GM19035 (cell line): Measurements from ENCODE around the gene GSG1L.

Source experiments
- ATAC-seq: cut with Tn5 transposase; IDR thresholded peaks from one replicate; pipeline ENCODE4 v1.9.1; 2021; ENCODE audit not compliant: unreplicated experiment

Gene GSG1L

DNA sequence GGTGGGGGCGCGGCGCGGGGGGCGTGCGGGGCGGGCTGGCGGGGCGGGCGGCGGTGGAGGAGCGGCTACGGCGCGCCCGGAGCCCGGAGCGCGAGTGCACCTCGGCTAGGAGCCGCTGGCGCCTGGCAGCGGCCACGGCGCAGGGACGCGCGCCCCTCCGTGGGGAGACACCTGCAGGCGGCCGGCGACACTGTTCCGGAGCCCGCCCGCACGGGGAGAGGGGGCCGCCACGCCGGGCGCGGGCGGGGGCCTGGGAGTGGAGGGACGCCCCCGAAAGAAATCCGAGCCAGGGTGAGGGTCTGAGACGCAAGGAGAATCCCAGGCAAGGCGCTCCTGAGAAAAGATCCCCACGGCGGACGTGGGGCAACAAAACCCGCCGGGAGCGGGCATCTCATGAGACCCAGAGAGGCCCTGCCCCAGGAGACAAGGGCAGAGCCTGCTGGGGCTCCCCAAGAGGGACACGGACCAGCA is at the start of gene GSG1L:
Gene GSG1L (minus strand): TSS at position 124 of the 471 bp plus-strand sequence. CDS start 290 bp downstream, outside the sequence.
- no peak for ATAC-seq

DNA sequence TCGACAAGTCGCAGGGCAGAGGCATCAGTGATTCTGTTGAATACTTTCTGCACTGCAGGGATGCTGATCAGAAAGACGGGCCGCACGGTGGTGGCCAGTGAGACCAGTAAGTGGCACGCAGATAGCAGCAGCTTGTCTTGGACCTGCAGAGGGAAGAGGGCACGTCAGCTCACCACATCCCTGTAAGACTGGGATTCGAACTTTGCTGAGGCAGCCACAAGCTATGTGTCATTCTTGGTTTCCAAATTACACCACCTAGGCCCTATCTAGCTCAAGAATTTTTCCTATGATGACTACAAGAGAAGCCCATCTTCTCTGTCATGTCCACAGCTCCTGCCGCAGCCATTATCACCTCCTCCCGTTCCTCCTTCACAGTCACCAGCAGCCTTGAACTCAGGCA is 49.4 kb upstream of the GSG1L start:
- ATAC-seq, result no peak

GRCh38 chr16:28110977-28111376 is 47.5 kb upstream of the GSG1L start:
- no peak for ATAC-seq

DNA sequence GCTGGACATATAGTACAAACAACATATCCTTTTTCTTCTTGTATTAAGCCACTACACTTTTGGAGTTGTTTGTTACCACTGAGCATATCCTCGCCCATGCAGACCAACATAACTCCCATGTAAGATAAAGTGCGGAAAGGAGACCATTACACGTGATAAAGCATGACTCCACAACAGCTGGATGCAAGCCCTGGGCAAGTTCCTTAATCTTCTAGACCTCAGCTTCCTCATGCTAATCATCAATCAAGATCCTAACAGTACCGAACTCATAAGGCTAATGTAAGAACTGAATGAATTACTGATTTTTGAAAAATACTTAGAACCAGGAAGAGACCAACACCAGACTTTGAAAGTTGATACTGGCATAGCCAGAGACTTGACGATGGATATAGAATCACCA is 47.0 kb upstream of the GSG1L start:
- ATAC-seq, result no peak

GRCh38 chr16:28110074-28110473 is 46.6 kb upstream of the GSG1L start:
- no peak for ATAC-seq

GRCh38 chr16:28108590-28109247 is 45.2 kb upstream of the GSG1L start:
- no peak for ATAC-seq

DNA sequence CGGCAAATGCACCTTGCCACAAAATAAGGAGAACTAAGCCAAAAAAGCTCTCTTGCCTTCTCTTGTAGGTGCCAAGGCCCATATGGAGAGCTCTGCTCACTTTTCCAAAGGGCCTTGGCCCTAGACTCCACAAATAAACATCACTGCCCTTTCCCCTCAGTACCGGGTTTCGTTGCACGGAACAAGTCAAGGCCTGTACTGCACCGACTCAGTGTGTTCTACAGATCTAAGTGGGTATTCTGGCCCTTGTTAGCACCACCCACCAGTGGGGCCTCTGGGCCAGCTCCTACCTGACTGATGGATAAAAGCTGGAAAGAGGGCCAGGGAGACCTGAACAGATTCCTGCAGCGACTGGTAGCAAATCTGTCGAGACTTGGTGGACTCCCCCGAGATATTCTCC is 43.7 kb upstream of the GSG1L start:
- no peak for ATAC-seq

DNA sequence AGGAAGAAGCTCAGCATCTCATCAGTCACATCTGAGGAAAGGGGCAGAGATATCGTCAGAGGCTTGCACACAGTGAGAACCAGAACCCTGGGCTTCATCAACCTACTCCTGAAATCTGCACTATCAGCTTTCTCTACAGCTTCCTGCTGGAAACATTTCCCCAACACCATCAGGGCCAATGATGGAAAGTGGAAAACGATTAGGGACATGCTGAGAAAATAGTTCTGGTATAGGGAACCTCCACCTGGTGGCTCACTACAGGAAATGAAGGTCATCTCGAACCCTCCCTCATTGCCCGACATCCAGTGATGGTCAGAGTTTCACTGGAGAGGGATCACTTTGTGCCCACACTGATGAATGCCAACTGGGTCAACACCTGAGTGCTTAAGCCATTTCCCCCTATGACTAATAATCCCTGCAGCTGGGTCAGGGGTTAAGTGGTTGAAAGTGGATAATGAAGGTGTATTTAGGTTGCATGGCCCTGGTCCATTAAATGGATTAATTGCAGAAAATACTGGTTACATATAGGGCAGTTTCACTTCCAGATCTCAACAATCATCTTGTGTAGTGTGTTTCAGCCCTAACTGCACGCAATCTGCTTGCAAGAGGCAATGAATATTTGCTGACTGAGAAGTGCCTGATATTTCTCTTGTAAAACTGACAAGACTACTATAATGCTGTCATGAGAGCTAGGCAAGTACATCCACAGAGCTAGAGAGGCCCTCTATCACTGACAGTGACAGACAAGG is 43.1 kb upstream of the GSG1L start:
- no peak for ATAC-seq

DNA sequence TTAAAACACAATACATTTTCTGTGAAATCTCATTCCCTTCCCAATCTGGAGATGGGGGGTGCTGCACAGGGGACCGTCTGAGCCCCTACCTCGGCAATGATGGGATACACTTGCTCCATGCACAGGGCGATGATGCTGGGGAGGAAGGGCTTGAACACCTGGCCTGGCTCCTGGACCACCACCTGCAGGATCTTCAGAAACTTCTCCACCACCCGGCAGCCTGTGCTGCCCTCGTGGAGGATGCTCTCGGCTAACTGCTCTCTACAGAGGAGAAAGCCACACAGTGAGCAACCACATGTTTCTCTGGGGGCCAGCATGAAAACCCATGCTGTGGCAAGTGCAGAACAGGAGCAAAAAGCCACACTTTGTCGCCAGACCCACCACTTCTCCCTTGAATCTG is 42.4 kb upstream of the GSG1L start:
- no peak for ATAC-seq

GRCh38 chr16:28105297-28105696 is 41.8 kb upstream of the GSG1L start:
- no peak for ATAC-seq

DNA sequence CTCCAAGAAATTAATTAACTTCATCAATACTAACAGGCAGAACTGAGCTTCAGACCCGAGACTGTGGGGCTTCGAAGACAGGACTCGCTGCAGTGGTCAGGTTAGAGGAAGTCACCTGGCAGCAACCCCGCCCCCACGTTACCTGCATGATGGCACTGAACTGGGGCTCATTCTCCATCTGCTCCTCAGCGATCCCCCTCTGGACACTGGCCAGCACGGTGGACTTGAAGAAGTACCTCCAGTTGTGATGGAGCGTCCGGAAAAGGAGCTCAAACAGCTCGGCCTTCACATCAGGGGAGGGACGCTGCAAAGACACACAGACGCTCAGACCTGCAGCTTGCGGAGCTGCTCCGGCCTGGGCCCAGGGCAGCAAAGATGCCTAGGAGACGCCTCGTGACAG is 40.9 kb upstream of the GSG1L start:
- no peak for ATAC-seq

GRCh38 chr16:28103516-28104170 is 40.1 kb upstream of the GSG1L start:
- no peak for ATAC-seq

- ATAC-seq, result no peak
Measured at GRCh38 chr16:28101533-28101890, 38.0 kb upstream of the GSG1L start.

- no peak for ATAC-seq
Measured at GRCh38 chr16:28100810-28101532, 37.5 kb upstream of the GSG1L start.

- ATAC-seq, result no peak
Measured at GRCh38 chr16:28098959-28099945, 35.7 kb upstream of the GSG1L start.

DNA sequence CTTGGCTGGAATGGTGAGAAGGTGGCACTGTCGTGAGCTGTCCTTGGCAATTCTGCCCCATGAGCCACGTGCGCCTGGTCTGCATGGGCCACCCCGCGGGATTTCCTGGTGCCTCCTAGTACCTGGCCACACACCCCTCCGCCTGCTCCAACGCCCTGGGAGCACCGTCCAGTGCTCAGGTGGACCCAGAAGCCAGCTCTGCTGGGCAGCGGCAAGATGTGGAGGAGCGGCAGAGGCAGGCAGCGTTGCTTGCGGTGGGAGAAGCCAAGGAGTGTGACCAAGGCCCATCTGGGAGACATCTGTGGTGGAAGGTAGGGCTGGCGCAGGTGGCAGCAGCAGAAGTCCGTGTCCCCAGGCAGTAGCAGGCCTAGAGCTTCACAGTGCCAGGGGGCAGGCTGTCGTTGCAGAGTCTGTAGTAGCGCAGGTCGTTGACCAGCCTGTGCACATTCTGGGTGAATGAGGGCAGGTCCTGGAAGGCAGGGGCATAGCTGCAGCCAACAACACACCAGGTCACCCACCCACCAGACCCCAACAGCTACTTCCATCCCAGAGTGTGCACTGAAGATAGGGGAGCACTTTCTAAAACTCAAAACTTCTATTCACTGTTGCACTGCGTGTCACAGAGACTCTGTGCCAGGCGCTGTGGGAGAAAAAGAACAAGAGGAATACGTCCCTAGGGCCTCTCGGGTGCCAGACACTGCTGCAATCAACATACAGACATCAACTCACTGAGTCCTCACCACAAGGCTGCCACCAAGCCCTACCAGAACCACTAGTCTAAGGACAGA is 34.9 kb upstream of the GSG1L start:
- no peak for ATAC-seq

- no peak for ATAC-seq
Measured at GRCh38 chr16:28096983-28097899, 33.7 kb upstream of the GSG1L start.

- ATAC-seq, result no peak
Measured at GRCh38 chr16:28093385-28093725, 29.8 kb upstream of the GSG1L start.
